Tibial artery (tissue), 4 donors: ENCODE measurements around the gene IGF1R.

Experiments used
- DNase-seq, 2 donors: peaks; one replicate each; pipeline ENCODE4 v3.0.0-alpha.2; 2019
- H3K27ac ChIP-seq, 2 donors: fragments of 200-600 bp; sonication (generic) in 1 of 2; 1 replicate in 1 of 2; 2 replicates in 1 of 2; pipeline ENCODE4 v1.5.1; 2018 to 2019; ENCODE audit warnings: mild to moderate bottlenecking in 1 of 2
- H3K27me3 ChIP-seq, 2 donors: fragments of 200-600 bp; sonication (generic) in 1 of 2; one replicate each; pipeline versions ENCODE4 v1.5.1 to v1.6.0; 2016 to 2019
- H3K36me3 ChIP-seq, 3 donors: fragments of 200-600 bp; sonication (generic) in 2 of 3; one replicate each; pipeline ENCODE4 v1.5.1; 2016 to 2019; ENCODE audit warnings: mild to moderate bottlenecking in 2 of 3
- H3K4me1 ChIP-seq, 4 donors: fragments of 200-600 bp; sonication (generic) in 2 of 4; 1 replicate in 3 of 4; 2 replicates in 1 of 4; pipeline ENCODE4 v1.5.1; 2016 to 2019
- H3K4me3 ChIP-seq, 2 donors: fragments of 200-600 bp; sonication (generic) in 1 of 2; 1 replicate in 1 of 2; 2 replicates in 1 of 2; pipeline ENCODE4 v1.5.1; 2018 to 2019; ENCODE audit warnings: mild to moderate bottlenecking in 2 of 2
- H3K9me3 ChIP-seq, 3 donors: fragments of 200-600 bp; sonication (generic) in 1 of 3; one replicate each; pipeline ENCODE4 v1.5.1; 2016 to 2019
- CTCF ChIP-seq, 2 experiments: fragments of 200-600 bp in 1 of 2; fragments of 450-650 bp in 1 of 2; IDR thresholded peaks; one replicate each; pipeline ENCODE4 v1.5.1; 2017 to 2019; ENCODE audit warnings: antibody characterized with exemption in 2 of 2, mild to moderate bottlenecking in 1 of 2, moderate library complexity in 1 of 2
- intact Hi-C: fragments of 100-400 bp; cut with DNase I; formaldehyde crosslinking; loops from one replicate; pipeline ENCODE4 v1.15.0; 2023; ENCODE audit warnings: low total_unique reads

The IGF1R gene

GRCh38 chr15:98728811-98729160, 80.4 kb downstream of the IGF1R start:
- Histone ChIP-seq H3K27me3 (no peaks in the 10 kb centered on the region), H3K4me3 (no peak overlapping the region), H3K4me1 (peaks cover 0 to 100% (median 71%) of the 10 kb centered on the region in 4 donors), H3K9me3 (no peaks in the 10 kb centered on the region), H3K27ac (peak overlapping the region; percentile 74 to 81), H3K36me3 (no peaks in the 10 kb centered on the region)
- intact Hi-C loops = no loop called here
- no peak for TF ChIP-seq CTCF (IDR thresholded peaks at IDR 0.05)
- no peak for DNase-seq

- TF ChIP-seq CTCF (IDR thresholded peaks at IDR 0.05) = no peak
- Histone ChIP-seq H3K9me3 (no peaks in the 10 kb centered on the region), H3K4me3 (no peak overlapping the region), H3K27me3 (no peaks in the 10 kb centered on the region), H3K27ac (peak overlapping the region; percentile 74 to 81), H3K4me1 (peaks cover 0 to 100% (median 72%) of the 10 kb centered on the region in 4 donors), H3K36me3 (no peaks in the 10 kb centered on the region)
- no peak for DNase-seq
- intact Hi-C loops = no loop called here
These were observed 81.2 kb downstream of the IGF1R start for GRCh38 chr15:98729446-98730042.

- Histone ChIP-seq H3K4me1 (peaks cover 0 to 100% (median 85%) of the 10 kb centered on the region in 4 donors), H3K27me3 (no peaks in the 10 kb centered on the region), H3K9me3 (no peaks in the 10 kb centered on the region), H3K27ac (peak overlapping the region; percentile 39 to 81), H3K36me3 (no peaks in the 10 kb centered on the region), H3K4me3 (no peak overlapping the region)
- no peak for DNase-seq
- no peak for TF ChIP-seq CTCF (IDR thresholded peaks at IDR 0.05)
- intact Hi-C loops = no loop called here
These were observed 82.7 kb downstream of the IGF1R start for GRCh38 chr15:98730860-98731711.

- TF ChIP-seq CTCF (IDR thresholded peaks at IDR 0.05) = no peak
- Histone ChIP-seq H3K27ac (peak overlapping the region; percentile 39 to 81), H3K4me3 (no peak overlapping the region), H3K27me3 (no peaks in the 10 kb centered on the region), H3K9me3 (no peaks in the 10 kb centered on the region), H3K36me3 (no peaks in the 10 kb centered on the region), H3K4me1 (peaks cover 0 to 100% (median 88%) of the 10 kb centered on the region in 4 donors)
- intact Hi-C loops = no loop called here
- no peak for DNase-seq
These were observed 83.5 kb downstream of the IGF1R start for GRCh38 chr15:98731712-98732450.

- Histone ChIP-seq H3K9me3 (no peaks in the 10 kb centered on the region), H3K27ac (peak overlapping the region; percentile 39 to 81), H3K4me3 (no peak overlapping the region), H3K4me1 (peaks cover 0 to 100% (median 88%) of the 10 kb centered on the region in 4 donors), H3K36me3 (no peaks in the 10 kb centered on the region), H3K27me3 (no peaks in the 10 kb centered on the region)
- DNase-seq = no peak
- TF ChIP-seq CTCF (IDR thresholded peaks at IDR 0.05) = no peak
- intact Hi-C loops = no loop called here
These were observed 84.8 kb downstream of the IGF1R start for GRCh38 chr15:98733098-98733497.
